Pancreas (tissue), 10 donors: ENCODE measurements around the gene HPS5. TPM values are rescaled to one million over a fixed set of nuclear protein-coding genes. Genes with fewer than 3 reads are reported as not detected.

Experiments
- ATAC-seq, 4 donors: fragments of 200-7000 bp; cut with Tn5 transposase; one replicate each; pipeline versions ENCODE4 v1.8.0 to v1.9.1; 2020; ENCODE audit warnings: mild to moderate bottlenecking in 4 of 4, moderate library complexity in 4 of 4
- DNase-seq, 6 donors: peaks; one replicate each; pipeline ENCODE4 v3.0.0-alpha.2; 2020
- FAIRE-seq: peaks from 2 replicates; lab custom pipeline; 2012; peaks lifted over from hg19 to GRCh38; lab: Jason Lieb, UNC
- H3K27ac ChIP-seq, 4 donors: fragments of 200-600 bp; sonication (generic); 1 replicate in 3 of 4; 2 replicates in 1 of 4; pipeline versions ENCODE4 v1.5.0 to v1.8.0; 2020
- H3K27me3 ChIP-seq, 4 donors: fragments of 200-600 bp; one replicate each; pipeline ENCODE4 v1.8.0; 2021
- H3K36me3 ChIP-seq, 3 donors: fragments of 200-600 bp; sonication (generic) in 1 of 3; one replicate each; pipeline versions ENCODE4 v1.5.0 to v1.8.0; 2020 to 2021
- H3K4me1 ChIP-seq, 3 donors: fragments of 200-600 bp; one replicate each; pipeline ENCODE4 v1.8.0; 2021
- H3K4me3 ChIP-seq, 4 donors: fragments of 200-600 bp; sonication (generic) in 2 of 4; one replicate each; pipeline versions ENCODE4 v1.5.0 to v1.8.0; 2020 to 2021
- H3K9me3 ChIP-seq, 4 donors: fragments of 200-600 bp; one replicate each; pipeline ENCODE4 v1.8.0; 2021
- CTCF ChIP-seq, 4 donors: fragments of 200-600 bp; sonication (generic) in 3 of 4; IDR thresholded peaks; one replicate each; pipeline versions ENCODE4 v1.5.0 to v1.8.0; 2021; ENCODE audit warnings: antibody characterized with exemption in 4 of 4
- WGBS, 2 donors: extraction: QIAGEN DNeasy Blood & Tissue Kit; methylation state at CpG; one replicate each; pipeline ENCODE4 v1.1.7; 2013; 5-methylcytosine and 5-hydroxymethylcytosine counted together
- intact Hi-C, 3 donors: fragments of 100-400 bp; cut with DNase I; formaldehyde crosslinking; loops; one replicate each; pipeline versions ENCODE4 v1.11.1 to v1.14.2; 2022
- polyA plus RNA-seq, 2 donors: library from polyadenylated mRNA; stranded (reverse); fragments of 200-250 nt; gene quantifications; one replicate each; pipeline ENCODE4 v1.2.3, GENCODE V29; 2013
- total RNA-seq, 6 donors: library from RNA; stranded (reverse); fragmentation: NEBNext Ultra II Directional in 4 of 6; extraction: Animal tissue kit (Norgen Biotek cat#: 25700) in 4 of 6; gene quantifications; one replicate each; pipeline versions ENCODE4 v1.2.1 to v1.2.4, GENCODE V29; 2021 to 2023
- donor health status: healthy with polysubstance abuse.
- donor health status: DM: no; HTN: no; CAD: no; lungs with moderate emphysema.
- donor health status: DM: no; HTN: no; CAD: no.
- donor health status: control.
- donor health status: control.
- donor health status: Bipolar disorder and iron deficiency.
- donor health status: DM: yes; HTN: yes; CAD: no.
- donor health status: DM: no; HTN: no; CAD: no.
- donor health status: DM: no; HTN: no; CAD: no.
- donor health status: DM: yes; HTN: yes; CAD: no.

HPS5 gene
- total and polyA plus RNA-seq, 8 donors: 3.4 to 9.7 (median 6.7) TPM

- 83 to 89% methylated on average over 4 of the region's 4 CpGs for WGBS, 2 donors
- no peak for TF ChIP-seq CTCF (IDR thresholded peaks at IDR 0.05)
- Histone ChIP-seq H3K36me3 (peaks cover 0 to 82% (median 38%) of the 10 kb centered on the region in 3 donors), H3K4me3 (no peak overlapping the region), H3K4me1 (no peaks in the 10 kb centered on the region), H3K27ac (no peak overlapping the region), H3K9me3 (no peaks in the 10 kb centered on the region), H3K27me3 (no peaks in the 10 kb centered on the region)
- intact Hi-C loops: no loop called here
- FAIRE-seq: no peak
- DNase-seq: no peak
- no peak for ATAC-seq
Measured at GRCh38 chr11:18358646-18359045, 36.7 kb upstream of the HPS5 start.

GRCh38 chr11:18352581-18352980 lies 30.6 kb upstream of the HPS5 start:
- H3K9me3 ChIP-seq: no peaks in the 10 kb centered on the region
- ATAC-seq (no peak), DNase-seq (no peak), FAIRE-seq (no peak)
- H3K4me1 ChIP-seq: no peaks in the 10 kb centered on the region
- H3K27me3 ChIP-seq: no peaks in the 10 kb centered on the region
- no peak overlapping the region for H3K4me3 ChIP-seq
- 89 to 92% methylated on average over 3 of the region's 3 CpGs for WGBS, 2 donors
- no peak for TF ChIP-seq CTCF (IDR thresholded peaks at IDR 0.05)
- no peak overlapping the region for H3K27ac ChIP-seq
- H3K36me3 ChIP-seq: peaks cover 2 to 45% (median 5%) of the 10 kb centered on the region in 3 donors
- intact Hi-C loops: no loop called here

GRCh38 chr11:18347471-18348125 lies 25.7 kb upstream of the HPS5 start:
- DNase-seq: no peak
- no peak for FAIRE-seq
- no peak for TF ChIP-seq CTCF (IDR thresholded peaks at IDR 0.05)
- H3K4me1 ChIP-seq: no peaks in the 10 kb centered on the region
- intact Hi-C loops: no loop called here
- H3K27ac ChIP-seq: no peak overlapping the region
- no peaks in the 10 kb centered on the region for H3K27me3 ChIP-seq
- whole genome bisulfite sequencing, 2 donors: 90 to 92% methylated on average over 5 of the region's 5 CpGs
- ATAC-seq: no peak
- H3K4me3 ChIP-seq: no peak overlapping the region
- H3K9me3 ChIP-seq: no peaks in the 10 kb centered on the region
- H3K36me3 ChIP-seq: peaks cover 2 to 37% (median 5%) of the 10 kb centered on the region in 3 donors

GRCh38 chr11:18332891-18333290 lies 11.0 kb upstream of the HPS5 start:
- Histone ChIP-seq H3K4me1 (no peaks in the 10 kb centered on the region), H3K4me3 (no peak overlapping the region), H3K27me3 (no peaks in the 10 kb centered on the region), H3K36me3 (peaks cover 0 to 25% (median 20%) of the 10 kb centered on the region in 3 donors), H3K9me3 (no peaks in the 10 kb centered on the region), H3K27ac (no peak overlapping the region)
- TF ChIP-seq CTCF (IDR thresholded peaks at IDR 0.05): no peak
- FAIRE-seq (no peak), DNase-seq (no peak), ATAC-seq (no peak)
- WGBS, 2 donors: 95 to 96% methylated on average over 3 of the region's 3 CpGs
- intact Hi-C loops: no loop called here

GRCh38 chr11:18332302-18332701 lies 10.4 kb upstream of the HPS5 start:
- no peak for TF ChIP-seq CTCF (IDR thresholded peaks at IDR 0.05)
- H3K9me3 ChIP-seq: no peaks in the 10 kb centered on the region
- H3K27ac ChIP-seq: no peak overlapping the region
- H3K4me3 ChIP-seq: no peak overlapping the region
- H3K4me1 ChIP-seq: no peaks in the 10 kb centered on the region
- intact Hi-C loops: no loop called here
- no peak for FAIRE-seq
- peaks cover 0 to 21% (median 16%) of the 10 kb centered on the region in 3 donors for H3K36me3 ChIP-seq
- H3K27me3 ChIP-seq: no peaks in the 10 kb centered on the region
- 80 to 83% methylated on average over 1 of the region's 1 CpG for WGBS, 2 donors
- ATAC-seq: no peak
- no peak for DNase-seq
